ENCODE results near the gene LCE6A.

- TF ChIP-seq CTCF (conservative IDR thresholded peaks at IDR 0.05; ENCODE audit: low read length) = no peak
- no peak for TF ChIP-seq EZH2phosphoT487 (IDR thresholded peaks at IDR 0.05; ENCODE audit: borderline replicate concordance)
These were observed 37.0 kb downstream of the LCE6A start for GRCh38 chr1:152879559-152880198.

Data from Loucy (cell line).